Fibroblast of skin of left biceps (primary cell): ENCODE data around the gene DCN.
A peak's percentile ranks its signal among the peaks of the same experiment; 100 is the strongest.

Experiments used
- DNase-seq, 2 experiments: peaks; one replicate each; pipeline ENCODE4 v3.0.0-alpha.2; 2013; ENCODE audit warnings: low read depth in 2 of 2

DCN gene

GRCh38 chr12:91100906-91101305 lies 81.7 kb downstream of the DCN start:
- peak; percentile 24 to 28 for DNase-seq

GRCh38 chr12:91099836-91100235 lies 82.8 kb downstream of the DCN start:
- DNase-seq: no peak

- no peak for DNase-seq
These were observed 83.3 kb downstream of the DCN start for GRCh38 chr12:91099341-91099740.

- peak; percentile 81 to 83 for DNase-seq
These were observed 83.7 kb downstream of the DCN start for GRCh38 chr12:91098941-91099340.

GRCh38 chr12:91098461-91098860 lies 84.2 kb downstream of the DCN start:
- DNase-seq: no peak

- no peak for DNase-seq
These were observed 87.7 kb downstream of the DCN start for GRCh38 chr12:91094957-91095356.

GRCh38 chr12:91094032-91094662 lies 88.5 kb downstream of the DCN start:
- no peak for DNase-seq

- DNase-seq: no peak
These were observed 89.3 kb downstream of the DCN start for GRCh38 chr12:91093341-91093740.

- DNase-seq: no peak
These were observed 90.5 kb downstream of the DCN start for GRCh38 chr12:91091916-91092715.
